Skeletal muscle satellite cell (primary cell): ENCODE results near the gene EXOC6B.

ENCODE experiments used
- H3K27me3 ChIP-seq: 2 replicates; pipeline ENCODE4 v1.7.0; 2013; ENCODE audit warnings: low read length; ENCODE audit not compliant: control insufficient read depth, insufficient read depth
- H3K36me3 ChIP-seq: 2 replicates; pipeline ENCODE4 v1.7.0; 2013; ENCODE audit warnings: mild to moderate bottlenecking, control low read depth, low read length; ENCODE audit not compliant: insufficient read depth
- H3K4me1 ChIP-seq: 2 replicates; pipeline ENCODE4 v1.7.0; 2013; ENCODE audit warnings: low read length; ENCODE audit not compliant: control insufficient read depth, insufficient read depth
- H3K4me2 ChIP-seq: 2 replicates; pipeline ENCODE4 v1.7.0; 2013; ENCODE audit warnings: mild to moderate bottlenecking, low read length
- H3K4me3 ChIP-seq: 2 replicates; pipeline ENCODE4 v1.7.0; 2013; ENCODE audit warnings: low read length
- H3K9ac ChIP-seq: 2 replicates; pipeline ENCODE4 v1.7.0; 2013; ENCODE audit warnings: mild to moderate bottlenecking, low read depth, low read length, moderate library complexity
- H3K9me3 ChIP-seq: replicated peaks from 2 replicates; pipeline ENCODE4 v1.7.0; 2013; ENCODE audit warnings: mild to moderate bottlenecking, control low read depth, low read length

EXOC6B gene

DNA sequence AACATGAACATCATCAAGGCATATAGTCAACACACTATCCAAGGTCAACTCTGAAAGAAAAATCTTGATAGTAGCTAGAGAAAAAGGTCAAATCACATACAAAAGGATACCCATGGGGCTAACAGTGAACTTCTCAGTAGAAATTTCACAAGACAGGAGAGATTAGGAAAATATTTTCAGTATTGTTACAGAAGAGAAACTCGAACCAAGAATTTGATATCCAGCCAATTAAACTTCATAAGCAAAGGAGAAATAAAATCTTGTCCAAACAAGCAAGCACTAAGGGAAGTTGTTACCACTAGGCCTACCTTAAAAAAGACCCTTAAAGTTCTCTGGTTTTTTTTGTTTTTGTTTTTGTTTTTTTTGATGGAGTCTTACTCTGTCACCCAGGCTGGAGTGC is 242.5 kb downstream of the EXOC6B start:
- H3K27me3 ChIP-seq: no peaks in the 10 kb centered on the region
- no peak overlapping the region for H3K9ac ChIP-seq
- no peak overlapping the region for H3K4me2 ChIP-seq
- H3K4me3 ChIP-seq: no peak overlapping the region
- H3K36me3 ChIP-seq: no peaks in the 10 kb centered on the region
- H3K4me1 ChIP-seq: no peaks in the 10 kb centered on the region
- H3K9me3 ChIP-seq: no peaks in the 10 kb centered on the region

GRCh38 chr2:72581560-72582181 is 244.2 kb downstream of the EXOC6B start:
- Histone ChIP-seq H3K36me3 (no peaks in the 10 kb centered on the region), H3K4me3 (no peak overlapping the region), H3K9ac (no peak overlapping the region), H3K27me3 (no peaks in the 10 kb centered on the region), H3K4me1 (peaks cover 7% of the 10 kb centered on the region), H3K4me2 (no peak overlapping the region), H3K9me3 (no peaks in the 10 kb centered on the region)

- peaks cover 14% of the 10 kb centered on the region for H3K4me1 ChIP-seq
- H3K9ac ChIP-seq: no peak overlapping the region
- no peaks in the 10 kb centered on the region for H3K9me3 ChIP-seq
These were observed 246.1 kb downstream of the EXOC6B start for GRCh38 chr2:72579591-72580180.

DNA sequence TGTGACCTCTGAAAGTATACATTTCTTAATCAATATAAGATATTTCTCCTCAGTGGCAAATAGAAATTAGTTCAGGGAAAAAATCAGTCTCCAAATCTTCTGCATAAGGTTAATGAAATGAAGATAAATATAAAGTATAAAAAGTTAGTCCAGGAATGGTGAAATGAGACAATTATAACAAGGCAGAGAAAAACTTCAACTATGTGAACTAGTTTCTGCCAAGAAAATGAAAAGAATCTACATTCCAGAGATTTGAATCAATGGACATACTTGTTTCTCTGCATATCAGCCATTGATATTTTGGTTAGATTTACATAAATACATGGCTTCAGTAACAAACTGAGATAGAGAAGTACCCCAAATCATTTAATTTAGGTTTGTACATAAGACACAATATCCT is 249.0 kb downstream of the EXOC6B start:
- Histone ChIP-seq H3K9ac (peak overlapping the region; percentile 41), H3K27me3 (no peaks in the 10 kb centered on the region), H3K9me3 (no peaks in the 10 kb centered on the region), H3K4me2 (peak overlapping the region; percentile 31), H3K4me1 (peaks cover 14% of the 10 kb centered on the region), H3K36me3 (no peaks in the 10 kb centered on the region), H3K4me3 (no peak overlapping the region)

More at GRCh38 chr2:72579591-72580180, 246.1 kb downstream of the EXOC6B start:
- Histone ChIP-seq H3K36me3 (no peaks in the 10 kb centered on the region), H3K27me3 (no peaks in the 10 kb centered on the region), H3K4me2 (no peak overlapping the region), H3K4me3 (no peak overlapping the region)

DNA sequence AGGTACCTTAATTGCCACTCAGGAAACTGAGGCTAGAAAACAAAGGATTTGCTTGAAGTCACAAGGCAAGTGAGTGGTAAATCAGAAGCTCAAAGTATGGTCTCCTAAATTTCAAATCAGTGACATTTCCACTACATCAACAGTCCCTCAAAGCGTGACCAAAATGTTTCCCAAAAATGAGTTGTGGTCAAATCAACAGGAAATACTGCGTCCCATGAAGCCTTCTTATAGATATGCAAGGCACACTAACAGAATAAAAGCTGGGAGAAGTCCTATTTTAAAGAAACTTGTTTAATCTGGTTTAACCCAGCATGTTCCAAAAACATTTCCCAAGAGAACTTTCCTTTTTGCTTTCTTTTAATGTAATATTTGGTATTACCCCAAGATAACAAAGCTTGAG is 249.4 kb downstream of the EXOC6B start:
- Histone ChIP-seq H3K4me3 (no peak overlapping the region), H3K36me3 (no peaks in the 10 kb centered on the region), H3K4me1 (peaks cover 14% of the 10 kb centered on the region), H3K9me3 (no peaks in the 10 kb centered on the region), H3K9ac (peak overlapping the region; percentile 41), H3K4me2 (peak overlapping the region; percentile 11), H3K27me3 (no peaks in the 10 kb centered on the region)

DNA sequence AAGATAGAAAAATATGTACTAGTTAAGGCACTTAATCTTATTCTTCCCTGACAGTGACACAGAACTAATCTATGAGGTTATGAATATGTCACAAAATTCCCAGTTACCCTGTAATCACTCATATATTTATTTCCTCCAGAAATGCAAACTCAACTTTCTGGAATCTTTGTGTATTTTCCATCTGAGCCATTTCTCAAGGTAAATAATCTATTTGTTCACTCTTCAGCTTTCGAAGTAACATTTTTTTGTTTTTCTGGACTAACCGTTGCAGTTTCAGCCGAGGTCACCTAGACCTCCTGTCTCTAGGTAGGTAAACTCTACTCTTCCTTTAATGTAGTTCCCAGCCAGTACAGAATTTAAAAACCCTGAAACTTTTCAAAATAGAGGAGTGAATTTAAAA is 250.9 kb downstream of the EXOC6B start:
- no peaks in the 10 kb centered on the region for H3K36me3 ChIP-seq
- no peaks in the 10 kb centered on the region for H3K9me3 ChIP-seq
- no peak overlapping the region for H3K9ac ChIP-seq
- H3K4me3 ChIP-seq: no peak overlapping the region
- peaks cover 23% of the 10 kb centered on the region for H3K4me1 ChIP-seq
- H3K27me3 ChIP-seq: no peaks in the 10 kb centered on the region
- H3K4me2 ChIP-seq: no peak overlapping the region

- Histone ChIP-seq H3K36me3 (no peaks in the 10 kb centered on the region), H3K27me3 (no peaks in the 10 kb centered on the region), H3K4me3 (no peak overlapping the region), H3K9me3 (no peaks in the 10 kb centered on the region), H3K4me2 (no peak overlapping the region), H3K9ac (no peak overlapping the region), H3K4me1 (peaks cover 24% of the 10 kb centered on the region)
These were observed 252.6 kb downstream of the EXOC6B start for GRCh38 chr2:72573232-72573631.

- Histone ChIP-seq H3K4me1 (peaks cover 24% of the 10 kb centered on the region), H3K4me2 (no peak overlapping the region), H3K4me3 (no peak overlapping the region), H3K27me3 (no peaks in the 10 kb centered on the region), H3K9ac (no peak overlapping the region), H3K9me3 (no peaks in the 10 kb centered on the region), H3K36me3 (no peaks in the 10 kb centered on the region)
These were observed 253.3 kb downstream of the EXOC6B start for GRCh38 chr2:72572501-72572900.

GRCh38 chr2:72570413-72570812 is 255.4 kb downstream of the EXOC6B start:
- Histone ChIP-seq H3K36me3 (no peaks in the 10 kb centered on the region), H3K4me3 (no peak overlapping the region), H3K4me1 (peaks cover 10% of the 10 kb centered on the region), H3K4me2 (no peak overlapping the region), H3K9ac (no peak overlapping the region), H3K27me3 (no peaks in the 10 kb centered on the region), H3K9me3 (no peaks in the 10 kb centered on the region)

DNA sequence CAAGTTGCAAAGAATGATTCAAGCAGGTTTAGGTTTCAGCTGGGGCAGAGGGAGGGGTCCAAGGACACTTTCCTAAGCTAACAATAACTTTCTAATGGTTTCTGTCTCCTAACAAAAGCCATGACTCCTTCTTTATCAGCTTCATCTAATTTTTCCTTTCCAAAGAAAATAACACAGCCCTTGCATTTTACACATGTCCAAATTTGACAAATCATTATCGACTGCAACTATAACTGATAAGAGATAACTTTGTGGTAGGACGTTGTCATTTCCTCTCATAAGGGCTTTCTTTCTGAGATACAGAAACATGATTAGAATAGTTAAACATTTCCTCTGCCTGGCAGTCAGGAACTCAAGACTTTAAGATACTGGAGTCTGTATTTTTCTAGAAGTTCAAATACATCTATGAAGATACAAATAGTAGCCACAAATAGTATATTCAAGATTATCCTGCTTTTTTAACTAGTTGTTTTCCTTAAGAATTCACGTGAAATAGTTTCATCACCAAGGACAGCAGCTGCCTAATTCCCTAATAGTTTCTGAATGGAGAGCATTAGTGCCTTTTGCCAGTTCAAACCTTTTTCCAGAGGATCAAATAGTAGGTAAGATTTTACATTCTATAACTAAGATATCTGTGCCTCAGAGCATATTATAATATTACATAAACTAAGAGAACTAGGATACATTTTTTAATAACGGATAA is 263.2 kb downstream of the EXOC6B start:
- no peak overlapping the region for H3K4me3 ChIP-seq
- peak overlapping the region; percentile 47 for H3K4me2 ChIP-seq
- no peak overlapping the region for H3K9ac ChIP-seq
- no peaks in the 10 kb centered on the region for H3K36me3 ChIP-seq
- H3K27me3 ChIP-seq: no peaks in the 10 kb centered on the region
- peaks cover 15% of the 10 kb centered on the region for H3K4me1 ChIP-seq
- no peaks in the 10 kb centered on the region for H3K9me3 ChIP-seq

- Histone ChIP-seq H3K9me3 (no peaks in the 10 kb centered on the region), H3K4me3 (no peak overlapping the region), H3K4me1 (peaks cover 15% of the 10 kb centered on the region), H3K36me3 (no peaks in the 10 kb centered on the region), H3K4me2 (peak overlapping the region; percentile 47), H3K27me3 (no peaks in the 10 kb centered on the region), H3K9ac (peak overlapping the region; percentile 30)
These were observed 264.1 kb downstream of the EXOC6B start for GRCh38 chr2:72561621-72562318.
